HepG2 (cell line): Measurements from ENCODE around the gene SLC24A5.

Source experiments
- CTCF ChIP-seq: sonication (generic); formaldehyde crosslinking; IDR thresholded peaks from 2 replicates; pipeline ENCODE4 v1.5.0; 2020; ENCODE audit warnings: mild to moderate bottlenecking, missing genetic modification reagents, moderate library complexity
- EP300 ChIP-seq, 3 experiments: sonication (generic) in 1 of 3; formaldehyde crosslinking in 1 of 3; IDR thresholded peaks; 2 replicates each; pipeline versions ENCODE4 v1.5.1 to v1.6.1; 2011 to 2020; ENCODE audit warnings: low read depth in 2 of 3, low read length in 2 of 3, borderline replicate concordance in 1 of 3, improper control_type of control experiment in 1 of 3, mild to moderate bottlenecking in 1 of 3, missing genetic modification reagents in 1 of 3, moderate library complexity in 1 of 3
- EZH2 ChIP-seq: conservative IDR thresholded peaks from 2 replicates; pipeline ENCODE4 v1.6.1; 2012; ENCODE audit warnings: mild to moderate bottlenecking, low read depth, low read length, moderate library complexity
- POLR2A ChIP-seq, 2 experiments: IDR thresholded peaks; 2 replicates each; pipeline ENCODE4 v1.6.1; 2011; ENCODE audit warnings: low read depth in 2 of 2, low read length in 2 of 2, mild to moderate bottlenecking in 1 of 2, moderate library complexity in 1 of 2; ENCODE audit not compliant: insufficient read depth in 1 of 2
- POLR2AphosphoS5 ChIP-seq: IDR thresholded peaks from 2 replicates; pipeline ENCODE4 v1.6.1; 2012; ENCODE audit warnings: low read depth, low read length
- PRDM15 ChIP-seq: sonication (generic); formaldehyde crosslinking; IDR thresholded peaks from 2 replicates; pipeline ENCODE4 v1.4.0; 2020; ENCODE audit warnings: missing genetic modification reagents
- TAF1 ChIP-seq: sonication (generic); formaldehyde crosslinking; IDR thresholded peaks from 2 replicates; pipeline ENCODE4 v1.4.0; 2020; ENCODE audit warnings: missing genetic modification reagents
- ZBTB43 ChIP-seq: sonication (generic); formaldehyde crosslinking; conservative IDR thresholded peaks from 2 replicates; pipeline ENCODE4 v1.4.0; 2020; ENCODE audit warnings: missing genetic modification reagents

GRCh38 chr15:48096813-48097212, 24.0 kb upstream of the SLC24A5 start:
- no peak for TF ChIP-seq TAF1 (CRISPR knock-in tag)
- no peak for TF ChIP-seq CTCF (CRISPR knock-in tag)
- no peak for TF ChIP-seq EP300 (IDR thresholded peaks at IDR 0.05; ENCODE audit: low read depth in 2 of 2, low read length in 2 of 2)
- no peak for TF ChIP-seq EP300 (CRISPR knock-in tag; IDR thresholded peaks at IDR 0.05; ENCODE audit: borderline replicate concordance)
- TF ChIP-seq EZH2 = no peak
- TF ChIP-seq POLR2AphosphoS5 = no peak
- TF ChIP-seq ZBTB43 (CRISPR knock-in tag) = no peak
- no peak for TF ChIP-seq PRDM15 (CRISPR knock-in tag)
- TF ChIP-seq POLR2A (IDR thresholded peaks at IDR 0.05; ENCODE audit: insufficient read depth in 1 of 2, low read depth in 2 of 2, low read length in 2 of 2) = no peak
